ENCODE measurements around the gene SLC38A1. TPM values are rescaled to one million over a fixed set of nuclear protein-coding genes. Genes with fewer than 3 reads are reported as not detected.

The SLC38A1 gene
- total RNA-seq, 1 experiment from 2014 or later = 155 TPM

DNA sequence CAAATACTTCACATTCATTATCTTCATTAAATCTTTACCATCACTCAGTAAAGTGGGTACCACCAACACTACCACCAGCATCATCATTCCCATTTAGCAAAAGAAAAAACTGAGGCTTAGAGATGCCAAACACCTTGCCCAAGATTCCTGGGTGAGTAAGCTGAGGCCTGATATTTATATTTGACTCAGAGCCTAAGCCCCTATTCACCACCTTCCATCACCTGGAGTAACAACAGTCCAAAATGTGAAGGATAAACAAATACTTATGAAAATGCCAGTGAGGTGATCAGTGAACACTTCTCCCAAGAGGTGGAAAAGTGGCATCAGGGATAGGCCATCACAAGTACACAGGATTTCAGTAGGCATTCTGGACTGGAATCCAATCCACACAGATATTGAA is 3.7 kb downstream of the SLC38A1 start:
- TF ChIP-seq JUND (IDR thresholded peaks at IDR 0.05) (no peak), ZFX (IDR thresholded peaks at IDR 0.05) (no peak), TCF7L2 (IDR thresholded peaks at IDR 0.05; ENCODE audit: borderline replicate concordance, extremely low read depth, insufficient read depth, insufficient read length) (no peak), ZNF274 (IDR thresholded peaks at IDR 0.05; ENCODE audit: low read depth, low read length) (no peak), SRF (IDR thresholded peaks at IDR 0.05; ENCODE audit: low read depth) (no peak), CBX3 (IDR thresholded peaks at IDR 0.05; ENCODE audit: low read depth) (no peak), RAD21 (IDR thresholded peaks at IDR 0.05; ENCODE audit: low read depth) (no peak), YY1 (IDR thresholded peaks at IDR 0.05; ENCODE audit: extremely low read depth, insufficient replicate concordance, low read depth, low read length) (no peak), ELF1 (IDR thresholded peaks at IDR 0.05; ENCODE audit: borderline replicate concordance, low read depth) (no peak)
- TF ChIP-seq, protein P1, sequence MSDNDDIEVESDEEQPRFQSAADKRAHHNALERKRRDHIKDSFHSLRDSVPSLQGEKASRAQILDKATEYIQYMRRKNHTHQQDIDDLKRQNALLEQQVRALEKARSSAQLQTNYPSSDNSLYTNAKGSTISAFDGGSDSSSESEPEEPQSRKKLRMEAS (IDR thresholded peaks at IDR 0.05) = no peak
- Histone ChIP-seq H2AFZ (ENCODE audit: low read depth, low read length, poor library complexity, severe bottlenecking) (no peak overlapping the region), H3K9ac (ENCODE audit: low read length) (no peak overlapping the region), H3K27ac (ENCODE audit: low read depth, low read length) (no peak overlapping the region), H3K9me2 (ENCODE audit: insufficient read depth) (no peaks in the 10 kb centered on the region), H4K20me1 (ENCODE audit: insufficient read depth) (peaks cover 17% of the 10 kb centered on the region; the same call in 1 of the 2 replicates), H3K4me3 (replicated peaks in 1 of 2; ENCODE audit: low read depth in 1 of 2, low read length in 2 of 2) (no peak overlapping the region), H3K4me1 (ENCODE audit: control insufficient read depth in 1 of 2, insufficient read depth in 2 of 2, low read length in 2 of 2) (peaks cover 57 to 80% of the 10 kb centered on the region in 2 experiments), H3K79me2 (ENCODE audit: insufficient read depth, low read length) (peaks cover 87% of the 10 kb centered on the region), H3K36me3 (ENCODE audit: control insufficient read depth in 1 of 2, insufficient read depth in 2 of 2, low read length in 2 of 2) (no peaks in the 10 kb centered on the region; a peak in 1 of 4 replicates), H3K9me3 (ENCODE audit: control insufficient read depth in 1 of 2, insufficient read depth in 1 of 2, low read depth in 1 of 2, low read length in 2 of 2) (no peaks in the 10 kb centered on the region), H3K27me3 (ENCODE audit: insufficient read depth, low read length) (no peaks in the 10 kb centered on the region), H3K4me2 (ENCODE audit: low read length) (peak overlapping the region; percentile 83; the same call in 1 of the 2 replicates)
- ATAC-seq = no peak
- POLR2A ChIA-PET = no interaction called here
- intact Hi-C loops (cut with micrococcal nuclease) = loop anchor here (5.0 to 10.0 kb wide), 3 partner anchors 92 to 412 kb away; no protein-coding TSS in a partner anchor
- BruUV-seq (replicated peaks) = no TSS peak
- RAD21 ChIA-PET (ENCODE audit: low non-redundant PET in 1 of 2, low total read pairs in 2 of 2, uncharacterized antibody in 2 of 2, unreplicated experiment in 2 of 2) = no interaction called here
- CTCF ChIA-PET = no interaction called here
- DNase-seq (ENCODE audit: low read depth, low spot score) = no peak

DNA sequence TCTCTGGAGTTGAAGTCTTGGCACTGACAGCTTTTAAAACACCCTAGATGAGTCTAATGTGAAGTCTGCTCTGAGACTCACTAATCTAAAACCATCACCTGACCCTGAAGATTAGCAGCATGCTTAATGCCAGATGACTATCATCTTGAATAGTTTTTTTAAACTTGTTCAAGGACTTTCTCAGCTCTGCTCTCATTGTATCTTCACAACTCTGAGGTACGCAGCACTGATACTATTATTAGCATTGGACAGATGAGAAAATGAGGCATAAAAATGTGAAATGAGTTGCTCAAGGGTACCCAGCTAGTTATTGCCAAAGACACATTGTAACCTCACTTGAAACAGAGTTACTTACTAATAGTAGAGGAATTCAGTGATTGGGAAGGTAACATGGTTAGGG is 4.8 kb downstream of the SLC38A1 start:
- Histone ChIP-seq H3K4me1 (ENCODE audit: control insufficient read depth in 1 of 2, insufficient read depth in 2 of 2, low read length in 2 of 2) (peaks cover 57 to 75% of the 10 kb centered on the region in 2 experiments), H3K9ac (ENCODE audit: low read length) (no peak overlapping the region), H3K9me3 (ENCODE audit: control insufficient read depth in 1 of 2, insufficient read depth in 1 of 2, low read depth in 1 of 2, low read length in 2 of 2) (no peaks in the 10 kb centered on the region), H3K27ac (ENCODE audit: low read depth, low read length) (no peak overlapping the region), H2AFZ (ENCODE audit: low read depth, low read length, poor library complexity, severe bottlenecking) (no peak overlapping the region), H3K4me3 (replicated peaks in 1 of 2; ENCODE audit: low read depth in 1 of 2, low read length in 2 of 2) (no peak overlapping the region), H3K27me3 (ENCODE audit: insufficient read depth, low read length) (no peaks in the 10 kb centered on the region), H3K9me2 (ENCODE audit: insufficient read depth) (no peaks in the 10 kb centered on the region), H3K36me3 (ENCODE audit: control insufficient read depth in 1 of 2, insufficient read depth in 2 of 2, low read length in 2 of 2) (no peaks in the 10 kb centered on the region; a peak in 1 of 4 replicates), H4K20me1 (ENCODE audit: insufficient read depth) (peaks cover 17% of the 10 kb centered on the region; the same call in 1 of the 2 replicates), H3K79me2 (ENCODE audit: insufficient read depth, low read length) (peaks cover 98% of the 10 kb centered on the region), H3K4me2 (ENCODE audit: low read length) (no peak overlapping the region)
- ATAC-seq = no peak
- intact Hi-C loops (cut with micrococcal nuclease) = loop anchor here (10.0 kb wide), 1 partner anchor 291 kb away; no protein-coding TSS in a partner anchor
- no peak for DNase-seq (ENCODE audit: low read depth, low spot score)
- CTCF ChIA-PET = no interaction called here
- no TSS peak for BruUV-seq (replicated peaks)
- no peak for TF ChIP-seq YY1 (IDR thresholded peaks at IDR 0.05; ENCODE audit: extremely low read depth, insufficient replicate concordance, low read depth, low read length)
- no peak for TF ChIP-seq RAD21 (IDR thresholded peaks at IDR 0.05; ENCODE audit: low read depth)
- no peak for TF ChIP-seq ELF1 (IDR thresholded peaks at IDR 0.05; ENCODE audit: borderline replicate concordance, low read depth)
- no peak for TF ChIP-seq JUND (IDR thresholded peaks at IDR 0.05)
- TF ChIP-seq, protein P2, sequence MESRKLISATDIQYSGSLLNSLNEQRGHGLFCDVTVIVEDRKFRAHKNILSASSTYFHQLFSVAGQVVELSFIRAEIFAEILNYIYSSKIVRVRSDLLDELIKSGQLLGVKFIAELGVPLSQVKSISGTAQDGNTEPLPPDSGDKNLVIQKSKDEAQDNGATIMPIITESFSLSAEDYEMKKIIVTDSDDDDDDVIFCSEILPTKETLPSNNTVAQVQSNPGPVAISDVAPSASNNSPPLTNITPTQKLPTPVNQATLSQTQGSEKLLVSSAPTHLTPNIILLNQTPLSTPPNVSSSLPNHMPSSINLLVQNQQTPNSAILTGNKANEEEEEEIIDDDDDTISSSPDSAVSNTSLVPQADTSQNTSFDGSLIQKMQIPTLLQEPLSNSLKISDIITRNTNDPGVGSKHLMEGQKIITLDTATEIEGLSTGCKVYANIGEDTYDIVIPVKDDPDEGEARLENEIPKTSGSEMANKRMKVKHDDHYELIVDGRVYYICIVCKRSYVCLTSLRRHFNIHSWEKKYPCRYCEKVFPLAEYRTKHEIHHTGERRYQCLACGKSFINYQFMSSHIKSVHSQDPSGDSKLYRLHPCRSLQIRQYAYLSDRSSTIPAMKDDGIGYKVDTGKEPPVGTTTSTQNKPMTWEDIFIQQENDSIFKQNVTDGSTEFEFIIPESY (IDR thresholded peaks at IDR 0.05; ENCODE audit: extremely low read depth, insufficient replicate concordance, low read length) = no peak
- no peak for TF ChIP-seq POLR2A (IDR thresholded peaks at IDR 0.05; ENCODE audit: borderline replicate concordance, extremely low read depth, insufficient read depth, insufficient read length)
- TF ChIP-seq EZH2phosphoT487 (IDR thresholded peaks at IDR 0.05; ENCODE audit: borderline replicate concordance) = no peak
- TF ChIP-seq SP1 (IDR thresholded peaks at IDR 0.05; ENCODE audit: low read depth) = no peak
- TF ChIP-seq ZFX (IDR thresholded peaks at IDR 0.05) = no peak
- TF ChIP-seq TCF7L2 (IDR thresholded peaks at IDR 0.05; ENCODE audit: borderline replicate concordance, extremely low read depth, insufficient read depth, insufficient read length) = no peak
- no peak for TF ChIP-seq ZNF274 (IDR thresholded peaks at IDR 0.05; ENCODE audit: low read depth, low read length)
- no peak for TF ChIP-seq SIN3A (IDR thresholded peaks at IDR 0.05; ENCODE audit: low read depth)
- RAD21 ChIA-PET (ENCODE audit: low non-redundant PET in 1 of 2, low total read pairs in 2 of 2, uncharacterized antibody in 2 of 2, unreplicated experiment in 2 of 2) = no interaction called here
- POLR2A ChIA-PET = no interaction called here

All from HCT116 (cell line).